Common myeloid progenitor, CD34-positive (primary cell): Measurements from ENCODE around the gene SF1. TPM values are rescaled to one million over a fixed set of nuclear protein-coding genes. Genes with fewer than 3 reads are reported as not detected.
A peak's percentile ranks its signal among the peaks of the same experiment; 100 is the strongest.

ENCODE experiments used
- CTCF ChIA-PET: fragments of 350-600 bp; sonication (Branson Sonifier 250); formaldehyde crosslinking; loops from one replicate; lab custom pipeline; 2021; ENCODE audit warnings: antibody characterized with exemption; lab: Charles Lee
- POLR2A ChIA-PET: fragments of 350-600 bp; sonication (Branson Sonifier 250); formaldehyde crosslinking; loops from one replicate; lab custom pipeline; 2021; ENCODE audit warnings: antibody characterized with exemption; lab: Charles Lee
- DNase-seq, 3 donors: peaks; one replicate each; pipeline versions ENCODE4 v3.0.0 to v3.0.0-alpha.2; 2013
- H3K27ac ChIP-seq, 2 experiments: 1 replicate in 1 of 2; 2 replicates in 1 of 2; pipeline ENCODE4 v1.7.0; 2013; ENCODE audit warnings: inconsistent platforms in 2 of 2, low read length in 2 of 2, mild to moderate bottlenecking in 2 of 2, low read depth in 1 of 2, moderate library complexity in 1 of 2; ENCODE audit not compliant: severe bottlenecking in 2 of 2, insufficient read depth in 1 of 2, poor library complexity in 1 of 2
- H3K27me3 ChIP-seq, 5 experiments: replicated peaks in 2 of 5; 1 replicate in 3 of 5; 2 replicates in 2 of 5; pipeline versions ENCODE4 v1.6.1 to v1.7.0; 2013; ENCODE audit warnings: low read length in 4 of 5, mild to moderate bottlenecking in 2 of 5, moderate library complexity in 2 of 5, inconsistent platforms in 1 of 5; ENCODE audit not compliant: insufficient read depth in 5 of 5, control insufficient read depth in 4 of 5
- H3K36me3 ChIP-seq, 4 experiments: 1 replicate in 2 of 4; 2 replicates in 2 of 4; pipeline versions ENCODE4 v1.6.1 to v1.7.0; 2013; ENCODE audit warnings: low read length in 3 of 4, control low read depth in 1 of 4, mild to moderate bottlenecking in 1 of 4; ENCODE audit not compliant: control insufficient read depth in 4 of 4, insufficient read depth in 4 of 4
- H3K4me1 ChIP-seq, 4 experiments: 1 replicate in 3 of 4; 2 replicates in 1 of 4; pipeline versions ENCODE4 v1.6.1 to v1.7.1; 2013; ENCODE audit warnings: low read length in 3 of 4, mild to moderate bottlenecking in 3 of 4, control low read depth in 1 of 4, inconsistent platforms in 1 of 4, moderate library complexity in 1 of 4; ENCODE audit not compliant: control insufficient read depth in 4 of 4, insufficient read depth in 4 of 4; ENCODE audit errors: control extremely low read depth in 1 of 4
- H3K4me3 ChIP-seq, 7 experiments: 1 replicate in 4 of 7; 2 replicates in 3 of 7; pipeline versions ENCODE4 v1.5.1 to v1.7.0; 2013; ENCODE audit warnings: mild to moderate bottlenecking in 7 of 7, low read length in 6 of 7, moderate library complexity in 6 of 7, inconsistent platforms in 2 of 7, low read depth in 2 of 7, control low read depth in 1 of 7; ENCODE audit not compliant: insufficient read depth in 4 of 7, control insufficient read depth in 1 of 7; ENCODE audit errors: extremely low read depth in 1 of 7
- H3K9me3 ChIP-seq, 5 experiments: 1 replicate in 4 of 5; 2 replicates in 1 of 5; pipeline versions ENCODE4 v1.6.1 to v1.7.1; 2013; ENCODE audit warnings: low read length in 4 of 5, mild to moderate bottlenecking in 2 of 5, inconsistent platforms in 1 of 5, low read depth in 1 of 5, moderate library complexity in 1 of 5; ENCODE audit not compliant: control insufficient read depth in 4 of 5, insufficient read depth in 2 of 5; ENCODE audit errors: control extremely low read depth in 1 of 5
- WGBS: methylation state at CpG from one replicate; pipeline ENCODE4 v1.1.5; 2013; ENCODE audit not compliant: insufficient coverage; 5-methylcytosine and 5-hydroxymethylcytosine counted together
- polyA plus RNA-seq: library from polyadenylated mRNA; unstranded; fragments of 120-200 nt; gene quantifications from one replicate; pipeline ENCODE4 v1.2.1, GENCODE V29; 2013

SF1 gene
- polyA plus RNA-seq, result 490 TPM

DNA sequence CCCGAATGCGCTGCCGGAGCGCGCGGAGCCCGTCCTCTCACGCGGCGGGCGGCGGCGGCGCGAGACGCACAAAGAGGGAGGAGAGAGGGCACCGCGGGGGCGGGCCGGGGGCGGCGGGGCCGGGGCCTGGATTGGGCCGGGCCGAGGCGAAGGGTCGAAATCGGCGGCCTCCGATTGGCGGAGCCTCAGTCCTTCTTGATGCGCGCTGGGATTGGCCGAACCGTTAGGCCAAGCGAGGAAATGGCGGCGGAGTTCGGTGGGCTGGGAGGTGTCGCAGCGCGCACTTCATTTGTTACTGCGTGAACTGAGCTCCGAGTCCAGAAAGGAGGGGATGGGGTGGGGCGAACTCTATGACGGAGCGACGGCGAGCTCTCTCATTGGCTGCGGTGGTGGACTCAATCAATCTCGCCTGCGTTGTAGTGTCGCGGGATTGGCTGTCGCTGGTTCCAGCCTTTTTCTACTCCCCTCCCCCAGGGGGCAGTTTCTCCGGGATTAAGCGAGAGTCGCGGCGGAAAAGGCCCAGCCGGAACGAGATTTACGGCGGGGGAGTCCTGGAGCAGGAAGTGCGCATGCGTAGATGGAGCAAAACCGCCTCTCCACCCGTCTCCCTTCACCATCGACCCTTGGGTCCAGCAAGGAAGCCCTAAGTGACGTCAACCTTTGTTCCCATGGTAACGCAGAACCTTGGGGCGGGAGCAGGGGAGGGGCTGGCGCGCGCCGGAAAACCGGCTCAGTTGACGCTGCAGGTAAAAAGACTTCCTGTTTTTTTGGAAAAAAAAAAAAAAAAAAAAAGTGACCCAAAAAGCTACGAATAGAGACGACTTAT lies at the start of gene SF1:
Gene SF1, minus strand, starts transcription at position 70 of the 826 bp plus-strand sequence. CDS start 150 bp downstream, outside the sequence.
- Histone ChIP-seq H3K27me3 (no peaks in the 10 kb centered on the region), H3K4me1 (peaks cover 24 to 47% (median 36%) of the 10 kb centered on the region in 4 experiments), H3K4me3 (peak within 1 kb of the TSS; percentile 58 to 99 (median 85)), H3K9me3 (no peaks in the 10 kb centered on the region), H3K27ac (peak within 1 kb of the TSS; percentile 95 to 96), H3K36me3 (peaks cover 12 to 37% (median 25%) of the 10 kb centered on the region in 4 experiments)
- WGBS, result 0% methylated on average over 48 of the region's 80 CpGs
- ChIA-PET POLR2A (interaction anchor here (0.6 to 3.1 kb wide), 6 partner anchors 11 to 34 kb away, joined by 3 to 25 read pairs (median 6); partner anchors contain the start of gene RASGRP2), CTCF (interaction anchor here (0.9 to 4.4 kb wide), 9 partner anchors 8 to 139 kb away, joined by 3 to 20 read pairs (median 4); partner anchors contain the start of genes MAP4K2 and RASGRP2)
- peak; percentile 100 for DNase-seq

DNA sequence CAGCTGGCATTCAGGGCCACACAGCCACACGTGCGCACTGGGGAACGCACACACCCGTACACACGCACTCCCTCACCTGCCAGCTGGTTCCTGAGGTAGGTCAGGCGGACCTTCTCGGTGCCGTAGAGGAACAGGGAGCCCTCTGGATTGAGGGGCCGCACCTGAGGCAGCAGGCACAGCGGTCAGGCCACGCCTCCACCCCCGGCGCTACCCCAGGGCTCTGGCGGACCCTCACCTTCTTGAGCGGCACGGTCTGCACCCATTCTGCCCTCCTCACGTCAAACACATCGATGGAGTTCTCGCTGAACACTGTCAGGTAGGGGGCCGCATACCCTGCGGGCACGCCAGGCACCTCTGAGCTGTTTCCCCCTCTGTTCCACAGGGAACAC lies 49.1 kb upstream of the SF1 start:
- no peak for DNase-seq
- H3K27ac ChIP-seq, result no peak overlapping the region
- no peak overlapping the region for H3K4me3 ChIP-seq
- ChIA-PET POLR2A (no interaction called here), CTCF (interaction anchor here (0.9 to 1.1 kb wide), 2 partner anchors 13 to 39 kb away, joined by 3 to 4 read pairs; no protein-coding TSS in a partner anchor)
- H3K4me1 ChIP-seq, result no peaks in the 10 kb centered on the region
- H3K9me3 ChIP-seq, result no peaks in the 10 kb centered on the region
- peaks cover 0 to 31% (median 9%) of the 10 kb centered on the region in 4 experiments for H3K36me3 ChIP-seq
- WGBS, result 99% methylated on average over 20 of the region's 22 CpGs
- no peaks in the 10 kb centered on the region for H3K27me3 ChIP-seq

- Histone ChIP-seq H3K27me3 (no peaks in the 10 kb centered on the region), H3K4me3 (no peak overlapping the region), H3K9me3 (no peaks in the 10 kb centered on the region), H3K36me3 (peaks cover 0 to 26% (median 8%) of the 10 kb centered on the region in 4 experiments), H3K4me1 (no peaks in the 10 kb centered on the region), H3K27ac (no peak overlapping the region)
- WGBS, result 99% methylated on average over 42 of the region's 52 CpGs
- POLR2A ChIA-PET, result no interaction called here
- DNase-seq, result no peak
- CTCF ChIA-PET, result interaction anchor here (0.9 to 1.1 kb wide), 2 partner anchors 14 to 39 kb away, joined by 3 to 4 read pairs; no protein-coding TSS in a partner anchor
These were observed 48.5 kb upstream of the SF1 start for GRCh38 chr11:64826578-64827450.

GRCh38 chr11:64826062-64826461 lies 47.7 kb upstream of the SF1 start:
- Histone ChIP-seq H3K27ac (no peak overlapping the region), H3K4me3 (no peak overlapping the region), H3K4me1 (no peaks in the 10 kb centered on the region), H3K27me3 (no peaks in the 10 kb centered on the region), H3K36me3 (peaks cover 0 to 20% (median 6%) of the 10 kb centered on the region in 4 experiments), H3K9me3 (no peaks in the 10 kb centered on the region)
- WGBS, result 97% methylated on average over 6 of the region's 7 CpGs
- ChIA-PET POLR2A (no interaction called here), CTCF (no interaction called here)
- DNase-seq, result no peak

- no peaks in the 10 kb centered on the region for H3K4me1 ChIP-seq
- ChIA-PET CTCF (no interaction called here), POLR2A (no interaction called here)
- no peaks in the 10 kb centered on the region for H3K27me3 ChIP-seq
- no peak overlapping the region for H3K4me3 ChIP-seq
- no peak overlapping the region for H3K27ac ChIP-seq
- H3K36me3 ChIP-seq, result peaks cover 0 to 9% (median 1%) of the 10 kb centered on the region in 4 experiments
- DNase-seq, result no peak
- H3K9me3 ChIP-seq, result no peaks in the 10 kb centered on the region
- WGBS, result 88% methylated on average over 10 of the region's 11 CpGs
These were observed 45.3 kb upstream of the SF1 start for GRCh38 chr11:64823568-64824119.

GRCh38 chr11:64817476-64817875 lies 39.1 kb upstream of the SF1 start:
- Histone ChIP-seq H3K4me1 (no peaks in the 10 kb centered on the region), H3K4me3 (no peak overlapping the region), H3K27ac (no peak overlapping the region), H3K36me3 (no peaks in the 10 kb centered on the region), H3K9me3 (no peaks in the 10 kb centered on the region), H3K27me3 (no peaks in the 10 kb centered on the region)
- 100% methylated on average over 3 of the region's 3 CpGs for WGBS
- ChIA-PET CTCF (interaction anchor here (1.3 kb wide), 1 partner anchor 27 kb away, joined by 4 read pairs; the partner anchor contains the start of gene CDC42BPG), POLR2A (no interaction called here)
- no peak for DNase-seq
